ENCODE data around the gene XRCC4. TPM values are rescaled to one million over a fixed set of nuclear protein-coding genes. Genes with fewer than 3 reads are reported as not detected.
A peak's percentile ranks its signal among the peaks of the same experiment; 100 is the strongest.

Gene XRCC4
- total RNA-seq, 1 experiment from 2014 or later: 17.3 TPM

GRCh38 chr5:83364312-83365299 is 287.3 kb downstream of the XRCC4 start:
- Histone ChIP-seq H3K9me3 (no peaks in the 10 kb centered on the region; the same call in none of the 2 replicates), H3K27me3 (no peaks in the 10 kb centered on the region), H3K4me3 (no peak overlapping the region), H3K36me3 (no peaks in the 10 kb centered on the region)
- DNase-seq: no peak

GRCh38 chr5:83368319-83368718 is 291.0 kb downstream of the XRCC4 start:
- no peaks in the 10 kb centered on the region for H3K27me3 ChIP-seq
- peak; percentile 89 for DNase-seq
- no peaks in the 10 kb centered on the region for H3K36me3 ChIP-seq
- H3K4me3 ChIP-seq: no peak overlapping the region
- no peaks in the 10 kb centered on the region; the same call in none of the 2 replicates for H3K9me3 ChIP-seq

GRCh38 chr5:83368835-83369234 is 291.5 kb downstream of the XRCC4 start:
- no peak overlapping the region for H3K4me3 ChIP-seq
- DNase-seq: no peak
- no peaks in the 10 kb centered on the region; the same call in none of the 2 replicates for H3K9me3 ChIP-seq
- H3K36me3 ChIP-seq: no peaks in the 10 kb centered on the region
- H3K27me3 ChIP-seq: no peaks in the 10 kb centered on the region

- H3K9me3 ChIP-seq: no peaks in the 10 kb centered on the region; the same call in none of the 2 replicates
- no peak overlapping the region for H3K4me3 ChIP-seq
- no peaks in the 10 kb centered on the region for H3K27me3 ChIP-seq
- H3K36me3 ChIP-seq: no peaks in the 10 kb centered on the region
- DNase-seq: no peak
Observed at GRCh38 chr5:83370957-83371356, 293.6 kb downstream of the XRCC4 start.

GRCh38 chr5:83371726-83372125 is 294.4 kb downstream of the XRCC4 start:
- DNase-seq: no peak
- H3K27me3 ChIP-seq: no peaks in the 10 kb centered on the region

GRCh38 chr5:83374547-83374946 is 297.2 kb downstream of the XRCC4 start:
- H3K4me3 ChIP-seq: no peak overlapping the region
- no peaks in the 10 kb centered on the region for H3K27me3 ChIP-seq
- no peaks in the 10 kb centered on the region for H3K36me3 ChIP-seq
- no peaks in the 10 kb centered on the region for H3K9me3 ChIP-seq
- no peak for DNase-seq

More at GRCh38 chr5:83371726-83372125, 294.4 kb downstream of the XRCC4 start:
- no peaks in the 10 kb centered on the region; the same call in none of the 2 replicates for H3K9me3 ChIP-seq
- H3K4me3 ChIP-seq: no peak overlapping the region
- H3K36me3 ChIP-seq: no peaks in the 10 kb centered on the region

- Histone ChIP-seq H3K36me3 (no peaks in the 10 kb centered on the region), H3K27me3 (no peaks in the 10 kb centered on the region), H3K4me3 (no peak overlapping the region), H3K9me3 (no peaks in the 10 kb centered on the region)
- no peak for DNase-seq
Observed at GRCh38 chr5:83375049-83375745, 297.9 kb downstream of the XRCC4 start.

GRCh38 chr5:83376461-83376860 is 299.1 kb downstream of the XRCC4 start:
- H3K4me3 ChIP-seq: no peak overlapping the region
- H3K9me3 ChIP-seq: no peaks in the 10 kb centered on the region
- H3K36me3 ChIP-seq: no peaks in the 10 kb centered on the region
- no peaks in the 10 kb centered on the region for H3K27me3 ChIP-seq
- DNase-seq: peak; percentile 54

- no peaks in the 10 kb centered on the region for H3K9me3 ChIP-seq
- DNase-seq: peak; percentile 24
- H3K4me3 ChIP-seq: no peak overlapping the region
- no peaks in the 10 kb centered on the region for H3K27me3 ChIP-seq
- no peaks in the 10 kb centered on the region for H3K36me3 ChIP-seq
Observed at GRCh38 chr5:83377131-83377865, 300.0 kb downstream of the XRCC4 start.

- Histone ChIP-seq H3K4me3 (no peak overlapping the region), H3K36me3 (no peaks in the 10 kb centered on the region), H3K27me3 (no peaks in the 10 kb centered on the region), H3K9me3 (no peaks in the 10 kb centered on the region; the same call in 1 of the 2 replicates)
- no peak for DNase-seq
Observed at GRCh38 chr5:83378624-83379289, 301.4 kb downstream of the XRCC4 start.

- Histone ChIP-seq H3K9me3 (peaks cover 2% of the 10 kb centered on the region; the same call in 1 of the 2 replicates), H3K27me3 (no peaks in the 10 kb centered on the region), H3K4me3 (no peak overlapping the region), H3K36me3 (no peaks in the 10 kb centered on the region)
- DNase-seq: no peak
Observed at GRCh38 chr5:83385812-83386211, 308.5 kb downstream of the XRCC4 start.

- no peaks in the 10 kb centered on the region for H3K36me3 ChIP-seq
- H3K9me3 ChIP-seq: peaks cover 2% of the 10 kb centered on the region; the same call in 1 of the 2 replicates
- no peak for DNase-seq
- H3K27me3 ChIP-seq: no peaks in the 10 kb centered on the region
- no peak overlapping the region for H3K4me3 ChIP-seq
Observed at GRCh38 chr5:83387041-83387440, 309.7 kb downstream of the XRCC4 start.

GRCh38 chr5:83388608-83389007 is 311.3 kb downstream of the XRCC4 start:
- no peaks in the 10 kb centered on the region for H3K27me3 ChIP-seq
- no peak for DNase-seq
- peaks cover 2% of the 10 kb centered on the region; the same call in 1 of the 2 replicates for H3K9me3 ChIP-seq
- H3K36me3 ChIP-seq: no peaks in the 10 kb centered on the region
- no peak overlapping the region for H3K4me3 ChIP-seq

GRCh38 chr5:83392766-83393503 is 315.6 kb downstream of the XRCC4 start:
- DNase-seq: no peak
- no peaks in the 10 kb centered on the region for H3K27me3 ChIP-seq
- no peaks in the 10 kb centered on the region for H3K36me3 ChIP-seq
- no peak overlapping the region for H3K4me3 ChIP-seq
- H3K9me3 ChIP-seq: no peaks in the 10 kb centered on the region

- DNase-seq: no peak
- no peaks in the 10 kb centered on the region for H3K9me3 ChIP-seq
- H3K27me3 ChIP-seq: no peaks in the 10 kb centered on the region
- no peaks in the 10 kb centered on the region for H3K36me3 ChIP-seq
- H3K4me3 ChIP-seq: no peak overlapping the region
Observed at GRCh38 chr5:83393504-83393866, 316.1 kb downstream of the XRCC4 start.

GRCh38 chr5:83394190-83394589 is 316.8 kb downstream of the XRCC4 start:
- no peaks in the 10 kb centered on the region for H3K36me3 ChIP-seq
- no peaks in the 10 kb centered on the region for H3K27me3 ChIP-seq
- H3K4me3 ChIP-seq: no peak overlapping the region
- no peak for DNase-seq
- no peaks in the 10 kb centered on the region for H3K9me3 ChIP-seq
